SU-DHL-6 (cell line): ENCODE results near the gene GORASP2.

Experiments used
- H2AFZ ChIP-seq: fragments of 200-600 bp; sonication (generic); 2 replicates; pipeline ENCODE4 v1.6.1; 2014; ENCODE audit warnings: low read depth, mild to moderate bottlenecking, moderate library complexity, mixed read lengths, antibody characterized with exemption, low read length; ENCODE audit not compliant: severe bottlenecking
- H3F3A ChIP-seq: fragments of 200-600 bp; shearing (Covaris generic); 2 replicates; pipeline ENCODE4 v1.6.0; 2016; ENCODE audit warnings: antibody characterized with exemption, mild to moderate bottlenecking; ENCODE audit not compliant: insufficient read depth
- H3K27ac ChIP-seq: fragments of 200-600 bp; sonication (generic); 2 replicates; pipeline ENCODE4 v1.5.1; 2016; ENCODE audit warnings: low read depth, mild to moderate bottlenecking, low read length, moderate library complexity, mixed read lengths
- H3K27me3 ChIP-seq: fragments of 200-600 bp; sonication (generic), shearing (Covaris generic); 2 replicates; pipeline ENCODE4 v1.6.0; 2014; ENCODE audit warnings: mild to moderate bottlenecking, low read length
- H3K36me3 ChIP-seq: fragments of 200-600 bp; sonication (generic); 2 replicates; pipeline ENCODE4 v1.6.1; 2014; ENCODE audit warnings: mild to moderate bottlenecking, low read length, mixed read lengths
- H3K4me2 ChIP-seq: fragments of 300-600, 200-600 bp; shearing (Covaris generic), sonication (generic); 2 replicates; pipeline ENCODE4 v1.6.0; 2014; ENCODE audit warnings: low read length, low read depth, mild to moderate bottlenecking; ENCODE audit not compliant: poor library complexity, severe bottlenecking
- H3K4me3 ChIP-seq: fragments of 200-600 bp; sonication (generic); 2 replicates; pipeline ENCODE4 v1.5.1; 2014; ENCODE audit warnings: antibody characterized with exemption, low read length, mild to moderate bottlenecking, mixed read lengths; ENCODE audit not compliant: insufficient read depth, poor library complexity, severe bottlenecking
- H3K79me2 ChIP-seq: fragments of 200-600 bp; sonication (generic); 2 replicates; pipeline ENCODE4 v1.6.1; 2014; ENCODE audit warnings: mild to moderate bottlenecking, low read length, moderate library complexity; ENCODE audit not compliant: insufficient read depth
- H3K9ac ChIP-seq: fragments of 200-600 bp; sonication (generic); 2 replicates; pipeline ENCODE4 v1.7.0; 2014; ENCODE audit warnings: mild to moderate bottlenecking, low read length
- H3K9me2 ChIP-seq: fragments of 200-600 bp; sonication (generic); replicated peaks from 2 replicates; pipeline ENCODE4 v1.6.1; 2014; ENCODE audit warnings: low read length; ENCODE audit not compliant: insufficient read depth
- H3K9me3 ChIP-seq: fragments of 200-600 bp; sonication (generic); 2 replicates; pipeline ENCODE4 v1.6.1; 2014; ENCODE audit warnings: low read length, mixed read lengths; ENCODE audit not compliant: insufficient read depth
- H4K20me1 ChIP-seq: fragments of 200-600 bp; sonication (generic); 2 replicates; pipeline ENCODE4 v1.6.1; 2014; ENCODE audit warnings: low read depth, mild to moderate bottlenecking, antibody characterized with exemption, low read length, moderate library complexity, mixed read lengths
- CTCF ChIP-seq: fragments of 200-600 bp; sonication (generic); IDR thresholded peaks from one replicate; pipeline ENCODE4 v1.5.1; 2017; ENCODE audit warnings: antibody characterized with exemption, mild to moderate bottlenecking, low read length, moderate library complexity; ENCODE audit not compliant: insufficient read depth, poor library complexity, severe bottlenecking
- EZH2phosphoT487 ChIP-seq: fragments of 200-600 bp; sonication (generic), shearing (Covaris generic); conservative IDR thresholded peaks from 2 replicates; pipeline ENCODE4 v1.6.1; 2018; ENCODE audit warnings: mild to moderate bottlenecking, antibody characterized with exemption, low read length, moderate library complexity, mixed read lengths

GORASP2 gene

GRCh38 chr2:170967553-170967952 lies 38.5 kb downstream of the GORASP2 start:
- H3K4me2 ChIP-seq: no peak overlapping the region
- H3K9me2 ChIP-seq: no peaks in the 10 kb centered on the region
- no peaks in the 10 kb centered on the region for H3K9me3 ChIP-seq
- no peak for TF ChIP-seq EZH2phosphoT487
- peaks cover 8% of the 10 kb centered on the region; the same call in 1 of the 2 replicates for H3K36me3 ChIP-seq
- H4K20me1 ChIP-seq: no peaks in the 10 kb centered on the region
- no peaks in the 10 kb centered on the region for H3K79me2 ChIP-seq
- no peak overlapping the region for H3K27ac ChIP-seq
- H3K9ac ChIP-seq: no peak overlapping the region
- H2AFZ ChIP-seq: no peak overlapping the region
- H3K4me3 ChIP-seq: no peak overlapping the region
- no peaks in the 10 kb centered on the region for H3K27me3 ChIP-seq
- H3F3A ChIP-seq: peaks cover 8% of the 10 kb centered on the region

- Histone ChIP-seq H4K20me1 (no peaks in the 10 kb centered on the region), H3F3A (peaks cover 14% of the 10 kb centered on the region), H3K9ac (no peak overlapping the region), H3K9me3 (no peaks in the 10 kb centered on the region), H3K27me3 (no peaks in the 10 kb centered on the region), H3K36me3 (peaks cover 5% of the 10 kb centered on the region; the same call in 1 of the 2 replicates), H3K4me2 (no peak overlapping the region), H2AFZ (no peak overlapping the region), H3K79me2 (no peaks in the 10 kb centered on the region), H3K4me3 (no peak overlapping the region), H3K9me2 (no peaks in the 10 kb centered on the region), H3K27ac (no peak overlapping the region)
- no peak for TF ChIP-seq CTCF
- TF ChIP-seq EZH2phosphoT487: no peak
These were observed 39.4 kb downstream of the GORASP2 start for GRCh38 chr2:170968205-170969003.

GRCh38 chr2:170969030-170969429 lies 40.0 kb downstream of the GORASP2 start:
- H3K4me2 ChIP-seq: no peak overlapping the region
- H3K27me3 ChIP-seq: no peaks in the 10 kb centered on the region
- H3K36me3 ChIP-seq: peaks cover 2% of the 10 kb centered on the region; the same call in 1 of the 2 replicates
- no peaks in the 10 kb centered on the region for H4K20me1 ChIP-seq
- TF ChIP-seq CTCF (no peak), EZH2phosphoT487 (no peak)
- no peaks in the 10 kb centered on the region for H3K79me2 ChIP-seq
- H3K9me2 ChIP-seq: no peaks in the 10 kb centered on the region
- H3K27ac ChIP-seq: no peak overlapping the region
- H2AFZ ChIP-seq: no peak overlapping the region
- H3K9me3 ChIP-seq: no peaks in the 10 kb centered on the region
- H3K9ac ChIP-seq: no peak overlapping the region
- H3K4me3 ChIP-seq: no peak overlapping the region
- H3F3A ChIP-seq: peaks cover 14% of the 10 kb centered on the region

- Histone ChIP-seq H3F3A (peaks cover 14% of the 10 kb centered on the region), H3K9me3 (no peaks in the 10 kb centered on the region), H3K4me2 (no peak overlapping the region), H4K20me1 (no peaks in the 10 kb centered on the region), H3K79me2 (no peaks in the 10 kb centered on the region), H3K9me2 (no peaks in the 10 kb centered on the region), H3K36me3 (no peaks in the 10 kb centered on the region; the same call in 1 of the 2 replicates), H3K4me3 (no peak overlapping the region), H3K27me3 (no peaks in the 10 kb centered on the region), H3K27ac (no peak overlapping the region), H3K9ac (no peak overlapping the region), H2AFZ (no peak overlapping the region)
- TF ChIP-seq CTCF: no peak
- no peak for TF ChIP-seq EZH2phosphoT487
These were observed 40.9 kb downstream of the GORASP2 start for GRCh38 chr2:170969872-170970496.
